HG03095 (cell line): ENCODE measurements around the gene ENTPD2.
"Not testable (repeated sequence)": the region's sequence is repeated elsewhere in the genome, so short reads cannot be mapped to it uniquely, and the experiment has no call there.

Experiments
- ATAC-seq: cut with Tn5 transposase; IDR thresholded peaks from one replicate; pipeline ENCODE4 v1.9.1; 2021; ENCODE audit warnings: moderate library complexity; ENCODE audit not compliant: unreplicated experiment

ENTPD2 gene

GRCh38 chr9:137006116-137007003 lies 47.5 kb downstream of the ENTPD2 start:
- no peak for ATAC-seq

- not testable (repeated sequence) for ATAC-seq
These were observed 49.6 kb downstream of the ENTPD2 start for GRCh38 chr9:137004285-137004684.

- ATAC-seq = no peak
These were observed 51.2 kb downstream of the ENTPD2 start for GRCh38 chr9:137002646-137003041.

- ATAC-seq = no peak
These were observed 51.8 kb downstream of the ENTPD2 start for GRCh38 chr9:137001857-137002645.

GRCh38 chr9:137000177-137000930 lies 53.5 kb downstream of the ENTPD2 start:
- ATAC-seq = peak; percentile 68
